ENCODE data around the gene OCA2. TPM values are rescaled to one million over a fixed set of nuclear protein-coding genes. Genes with fewer than 3 reads are reported as not detected.

The OCA2 gene
- total and polyA plus RNA-seq, 4 donors, result 0.49 to 23.0 (median 2.3) TPM

DNA sequence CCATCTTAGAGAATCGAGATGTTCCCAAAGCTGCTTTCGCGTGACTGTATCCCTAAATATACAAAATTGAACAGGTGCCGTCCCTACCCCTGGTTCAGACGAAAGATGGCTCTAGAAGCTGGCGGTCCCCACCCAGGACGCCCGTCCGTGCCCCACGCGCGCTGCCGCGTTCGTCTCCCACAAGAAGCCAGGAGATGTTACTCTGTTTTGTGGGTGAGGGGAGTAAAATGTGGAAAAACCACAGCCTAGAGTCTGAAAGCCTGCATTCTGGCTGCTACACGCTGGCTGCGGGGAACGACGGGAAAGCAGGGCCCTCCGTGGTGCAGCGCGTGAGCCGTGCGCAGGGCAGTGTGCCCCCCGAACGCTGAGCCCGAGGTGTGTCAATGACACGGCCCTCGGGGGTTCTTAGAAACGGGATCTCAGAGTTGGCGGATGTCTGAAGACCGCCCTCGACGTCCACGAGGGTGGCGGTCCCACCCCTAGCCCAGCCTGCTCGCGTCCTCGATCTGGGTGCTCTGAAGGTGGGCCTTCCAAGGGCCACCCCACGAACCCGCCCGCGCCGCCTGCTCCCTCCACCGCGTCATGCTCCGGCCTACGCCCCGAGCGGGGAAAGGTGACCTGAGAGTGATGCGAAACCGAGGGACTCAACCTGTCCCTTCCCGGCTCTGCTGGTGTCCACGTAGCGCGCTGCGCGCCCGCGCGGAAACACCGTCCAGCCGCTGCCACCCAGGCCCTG, 95.6 kb downstream of the OCA2 start:
- ATAC-seq (ENCODE audit: insufficient read depth, low FRiP score), result no peak
- no peaks in the 10 kb centered on the region for H3K4me1 ChIP-seq (ENCODE audit: control insufficient read depth in 5 of 5, insufficient read depth in 5 of 5, low read length in 5 of 5)
- TF ChIP-seq, protein P1, sequence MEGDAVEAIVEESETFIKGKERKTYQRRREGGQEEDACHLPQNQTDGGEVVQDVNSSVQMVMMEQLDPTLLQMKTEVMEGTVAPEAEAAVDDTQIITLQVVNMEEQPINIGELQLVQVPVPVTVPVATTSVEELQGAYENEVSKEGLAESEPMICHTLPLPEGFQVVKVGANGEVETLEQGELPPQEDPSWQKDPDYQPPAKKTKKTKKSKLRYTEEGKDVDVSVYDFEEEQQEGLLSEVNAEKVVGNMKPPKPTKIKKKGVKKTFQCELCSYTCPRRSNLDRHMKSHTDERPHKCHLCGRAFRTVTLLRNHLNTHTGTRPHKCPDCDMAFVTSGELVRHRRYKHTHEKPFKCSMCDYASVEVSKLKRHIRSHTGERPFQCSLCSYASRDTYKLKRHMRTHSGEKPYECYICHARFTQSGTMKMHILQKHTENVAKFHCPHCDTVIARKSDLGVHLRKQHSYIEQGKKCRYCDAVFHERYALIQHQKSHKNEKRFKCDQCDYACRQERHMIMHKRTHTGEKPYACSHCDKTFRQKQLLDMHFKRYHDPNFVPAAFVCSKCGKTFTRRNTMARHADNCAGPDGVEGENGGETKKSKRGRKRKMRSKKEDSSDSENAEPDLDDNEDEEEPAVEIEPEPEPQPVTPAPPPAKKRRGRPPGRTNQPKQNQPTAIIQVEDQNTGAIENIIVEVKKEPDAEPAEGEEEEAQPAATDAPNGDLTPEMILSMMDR (IDR thresholded peaks at IDR 0.05; ENCODE audit: control extremely low read depth, extremely low read depth), result no peak
- H3K27ac ChIP-seq (ENCODE audit: low read depth in 1 of 2, low read length in 1 of 2), result no peak overlapping the region
- H3K9ac ChIP-seq (ENCODE audit: insufficient read depth in 1 of 2, low read length in 2 of 2), result no peak overlapping the region
- H3K4me3 ChIP-seq, result no peak overlapping the region
- peaks cover 0 to 9% (median 0%) of the 10 kb centered on the region in 4 donors for H3K9me3 ChIP-seq (ENCODE audit: control insufficient read depth in 4 of 4, insufficient read depth in 3 of 4, low read length in 3 of 4)
- 97% methylated on average over 63 of the region's 63 CpGs for WGBS, 2 donors
- DNase-seq, result no peak
- peaks cover 0 to 6% (median 2%) of the 10 kb centered on the region in 4 donors for H3K36me3 ChIP-seq (ENCODE audit: control insufficient read depth in 4 of 4, insufficient read depth in 4 of 4, low read length in 4 of 4)
- no peaks in the 10 kb centered on the region for H3K27me3 ChIP-seq (ENCODE audit: control insufficient read depth in 3 of 3, insufficient read depth in 3 of 3, low read length in 2 of 3)

DNA sequence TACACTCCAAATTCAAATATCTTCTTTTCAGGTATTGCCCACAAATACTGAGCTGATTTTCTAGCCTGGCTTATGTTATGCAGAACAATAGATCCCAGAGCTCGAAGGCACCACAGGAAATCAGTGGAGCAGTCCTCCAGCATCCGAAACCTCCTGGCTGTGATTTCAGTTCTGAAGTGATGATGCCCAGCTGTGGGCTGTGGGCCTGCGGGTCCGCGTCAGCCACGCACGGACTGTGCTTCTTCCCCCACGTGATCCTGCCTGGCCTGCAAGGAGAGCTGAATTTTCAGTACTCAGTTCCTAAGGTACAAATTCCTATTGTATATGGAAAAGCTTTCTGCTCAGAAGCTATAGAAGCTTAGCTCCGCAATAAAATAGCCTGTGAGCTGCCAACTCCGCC, 96.2 kb downstream of the OCA2 start:
- Histone ChIP-seq H3K4me1 (ENCODE audit: control insufficient read depth in 5 of 5, insufficient read depth in 5 of 5, low read length in 5 of 5) (no peaks in the 10 kb centered on the region), H3K4me3 (no peak overlapping the region), H3K9me3 (ENCODE audit: control insufficient read depth in 4 of 4, insufficient read depth in 3 of 4, low read length in 3 of 4) (peaks cover 0 to 9% (median 0%) of the 10 kb centered on the region in 4 donors), H3K27me3 (ENCODE audit: control insufficient read depth in 3 of 3, insufficient read depth in 3 of 3, low read length in 2 of 3) (no peaks in the 10 kb centered on the region), H3K27ac (ENCODE audit: low read depth in 1 of 2, low read length in 1 of 2) (no peak overlapping the region), H3K9ac (ENCODE audit: insufficient read depth in 1 of 2, low read length in 2 of 2) (no peak overlapping the region), H3K36me3 (ENCODE audit: control insufficient read depth in 4 of 4, insufficient read depth in 4 of 4, low read length in 4 of 4) (peaks cover 0 to 4% (median 2%) of the 10 kb centered on the region in 4 donors)
- DNase-seq (no peak), ATAC-seq (ENCODE audit: insufficient read depth, low FRiP score) (no peak)
- 89 to 91% methylated on average over 10 of the region's 10 CpGs for WGBS, 2 donors
- TF ChIP-seq, protein P1 (IDR thresholded peaks at IDR 0.05; ENCODE audit: control extremely low read depth, extremely low read depth), result no peak

DNA sequence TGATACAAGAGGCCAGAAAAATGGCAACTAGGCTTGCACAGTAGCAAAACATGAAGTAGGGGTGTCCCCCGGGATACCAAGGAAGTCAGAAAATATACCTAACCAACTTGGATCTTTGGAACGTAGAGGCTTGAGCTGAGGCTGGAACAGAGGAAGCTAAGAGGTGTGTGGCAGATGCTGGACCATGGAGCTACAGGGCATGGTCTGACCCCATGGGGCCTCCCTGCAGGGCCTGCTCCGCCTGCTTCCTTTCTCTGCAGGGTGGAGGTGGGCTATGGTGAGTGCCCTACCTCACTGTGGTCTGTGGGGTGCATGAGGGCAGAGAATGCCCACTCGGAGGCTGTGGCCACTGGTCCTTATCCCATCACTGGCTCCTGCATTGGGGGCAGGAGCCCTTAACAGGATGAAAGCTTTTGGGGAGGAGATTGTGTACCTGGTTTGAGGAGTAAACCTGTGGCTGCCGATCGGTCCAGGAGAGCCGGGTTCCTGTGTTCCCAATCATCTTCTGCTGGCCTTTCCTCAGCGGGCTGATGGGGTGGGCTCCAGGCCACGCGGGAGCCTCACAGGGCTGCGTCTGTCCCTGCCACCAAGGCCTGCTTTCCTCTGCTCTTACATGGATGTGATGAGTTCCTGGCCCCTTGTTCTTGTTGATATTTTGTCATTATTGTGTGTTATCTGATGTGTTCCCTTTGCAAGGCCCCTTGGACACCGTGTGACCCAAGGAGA, 96.8 kb downstream of the OCA2 start:
- H3K36me3 ChIP-seq (ENCODE audit: control insufficient read depth in 4 of 4, insufficient read depth in 4 of 4, low read length in 4 of 4), result peaks cover 0 to 4% (median 2%) of the 10 kb centered on the region in 4 donors
- TF ChIP-seq, protein P1 (IDR thresholded peaks at IDR 0.05; ENCODE audit: control extremely low read depth, extremely low read depth), result no peak
- H3K9me3 ChIP-seq (ENCODE audit: control insufficient read depth in 4 of 4, insufficient read depth in 3 of 4, low read length in 3 of 4), result peaks cover 0 to 9% (median 0%) of the 10 kb centered on the region in 4 donors
- H3K4me1 ChIP-seq (ENCODE audit: control insufficient read depth in 5 of 5, insufficient read depth in 5 of 5, low read length in 5 of 5), result no peaks in the 10 kb centered on the region
- no peak overlapping the region for H3K9ac ChIP-seq (ENCODE audit: insufficient read depth in 1 of 2, low read length in 2 of 2)
- DNase-seq (no peak), ATAC-seq (ENCODE audit: insufficient read depth, low FRiP score) (peak; percentile 47)
- no peak overlapping the region for H3K27ac ChIP-seq (ENCODE audit: low read depth in 1 of 2, low read length in 1 of 2)
- WGBS, 2 donors, result 84 to 88% methylated on average over 12 of the region's 12 CpGs
- no peak overlapping the region for H3K4me3 ChIP-seq
- H3K27me3 ChIP-seq (ENCODE audit: control insufficient read depth in 3 of 3, insufficient read depth in 3 of 3, low read length in 2 of 3), result no peaks in the 10 kb centered on the region

Measured in lung (tissue), 12 donors.